Measurements from ENCODE around the gene WNT11.
A peak's percentile ranks its signal among the peaks of the same experiment; 100 is the strongest.

WNT11 gene

DNA sequence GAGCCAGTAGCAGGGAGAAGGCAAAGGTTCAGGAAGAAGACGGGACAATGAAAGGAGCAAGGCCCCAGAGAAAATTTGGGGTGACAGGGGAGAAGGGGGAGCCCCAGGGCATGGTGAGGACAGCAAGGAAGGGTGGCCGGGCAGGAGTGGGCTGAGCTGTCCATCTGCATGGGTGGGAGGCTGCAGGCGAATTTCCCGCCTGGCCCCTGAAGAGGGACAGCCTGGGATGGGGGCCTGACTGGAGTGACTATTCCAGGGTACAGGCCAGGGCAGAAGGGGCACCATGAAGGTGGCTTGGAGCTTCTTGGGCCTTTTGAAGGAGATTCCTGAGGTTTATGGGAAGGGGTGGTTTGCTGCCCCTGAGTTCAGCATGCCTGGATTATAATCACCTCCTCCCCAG, 56.2 kb downstream of the WNT11 start:
- Histone ChIP-seq H3K4me1 (ENCODE audit: control insufficient read depth in 5 of 5, insufficient read depth in 5 of 5, low read length in 5 of 5) (peaks cover 9 to 36% (median 31%) of the 10 kb centered on the region in 5 donors), H3K9me3 (ENCODE audit: control insufficient read depth in 5 of 5, low read length in 5 of 5) (no peaks in the 10 kb centered on the region), H3K27ac (ENCODE audit: low read depth, low read length) (no peak overlapping the region), H3K36me3 (ENCODE audit: control insufficient read depth in 5 of 5, insufficient read depth in 5 of 5, low read length in 5 of 5) (no peaks in the 10 kb centered on the region), H3K4me3 (ENCODE audit: low read depth in 1 of 5, low read length in 5 of 5) (no peak overlapping the region), H3K9ac (ENCODE audit: low read length in 5 of 5) (no peak overlapping the region), H3K27me3 (ENCODE audit: control insufficient read depth in 5 of 5, insufficient read depth in 4 of 5, low read length in 5 of 5) (no peaks in the 10 kb centered on the region)

DNA sequence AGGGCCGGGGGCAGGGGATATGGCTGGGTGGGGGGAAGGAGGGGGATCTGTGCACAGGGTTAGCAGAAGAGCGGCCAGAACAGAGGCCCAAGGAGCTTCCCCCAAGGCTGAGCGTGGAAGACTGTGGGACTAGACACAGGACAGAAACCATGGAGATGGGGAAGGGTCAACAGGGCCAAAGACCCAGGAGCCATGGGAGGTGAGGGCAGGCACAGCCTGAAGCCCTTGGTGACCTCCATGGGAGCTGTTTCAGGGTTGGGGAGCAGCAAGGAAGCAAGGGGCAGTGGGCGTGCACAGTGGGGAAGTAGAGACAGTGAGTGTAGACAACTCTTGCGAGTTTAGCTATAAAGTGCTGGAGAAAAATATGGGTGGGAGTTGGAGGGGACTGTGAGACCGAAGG, 56.6 kb downstream of the WNT11 start:
- peaks cover 9 to 36% (median 31%) of the 10 kb centered on the region in 5 donors for H3K4me1 ChIP-seq (ENCODE audit: control insufficient read depth in 5 of 5, insufficient read depth in 5 of 5, low read length in 5 of 5)
- no peak overlapping the region for H3K27ac ChIP-seq (ENCODE audit: low read depth, low read length)
- no peak overlapping the region for H3K9ac ChIP-seq (ENCODE audit: low read length in 5 of 5)
- no peaks in the 10 kb centered on the region for H3K36me3 ChIP-seq (ENCODE audit: control insufficient read depth in 5 of 5, insufficient read depth in 5 of 5, low read length in 5 of 5)
- no peak overlapping the region for H3K4me3 ChIP-seq (ENCODE audit: low read depth in 1 of 5, low read length in 5 of 5)
- no peaks in the 10 kb centered on the region for H3K9me3 ChIP-seq (ENCODE audit: control insufficient read depth in 5 of 5, low read length in 5 of 5)
- H3K27me3 ChIP-seq (ENCODE audit: control insufficient read depth in 5 of 5, insufficient read depth in 4 of 5, low read length in 5 of 5) = no peaks in the 10 kb centered on the region

DNA sequence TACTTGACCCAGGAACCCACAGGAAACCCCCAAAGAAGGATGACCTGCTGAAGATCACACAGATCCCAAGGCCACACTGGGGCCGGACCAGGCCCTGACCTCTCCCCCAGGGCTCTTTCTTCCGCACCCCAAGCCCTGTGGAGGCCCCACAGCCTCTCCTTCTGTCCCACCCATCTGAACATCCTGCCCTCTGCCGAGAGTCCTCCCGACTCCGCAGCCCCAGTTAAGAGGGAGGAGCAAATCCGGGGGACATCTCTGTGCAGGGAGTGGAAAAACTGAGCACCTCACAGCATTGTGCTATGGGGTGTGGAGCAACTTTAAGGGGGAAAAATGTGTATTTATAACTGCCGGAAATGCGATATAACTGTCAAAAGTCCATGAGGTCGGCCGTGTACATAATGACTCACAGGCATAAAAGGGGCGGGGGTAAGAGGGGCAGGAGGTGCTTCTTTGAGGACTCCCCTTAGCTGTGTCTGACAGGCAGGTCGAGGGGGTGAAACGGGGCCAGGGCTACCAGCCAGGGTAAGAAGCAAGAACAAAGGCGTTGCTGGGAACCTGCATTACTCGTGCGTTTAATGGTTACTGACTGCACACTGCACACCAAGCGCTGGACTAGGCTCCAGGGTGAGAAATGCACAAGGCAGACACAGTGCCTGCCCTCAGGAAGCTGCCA, 57.2 kb downstream of the WNT11 start:
- no peaks in the 10 kb centered on the region for H3K27me3 ChIP-seq (ENCODE audit: control insufficient read depth in 5 of 5, insufficient read depth in 4 of 5, low read length in 5 of 5)
- no peak overlapping the region for H3K27ac ChIP-seq (ENCODE audit: low read depth, low read length)
- no peaks in the 10 kb centered on the region for H3K9me3 ChIP-seq (ENCODE audit: control insufficient read depth in 5 of 5, low read length in 5 of 5)
- H3K9ac ChIP-seq (ENCODE audit: low read length in 5 of 5) = no peak overlapping the region
- no peak overlapping the region for H3K4me3 ChIP-seq (ENCODE audit: low read depth in 1 of 5, low read length in 5 of 5)
- H3K4me1 ChIP-seq (ENCODE audit: control insufficient read depth in 5 of 5, insufficient read depth in 5 of 5, low read length in 5 of 5) = peaks cover 9 to 31% (median 26%) of the 10 kb centered on the region in 5 donors
- H3K36me3 ChIP-seq (ENCODE audit: control insufficient read depth in 5 of 5, insufficient read depth in 5 of 5, low read length in 5 of 5) = peaks cover 0 to 2% (median 0%) of the 10 kb centered on the region in 5 donors

DNA sequence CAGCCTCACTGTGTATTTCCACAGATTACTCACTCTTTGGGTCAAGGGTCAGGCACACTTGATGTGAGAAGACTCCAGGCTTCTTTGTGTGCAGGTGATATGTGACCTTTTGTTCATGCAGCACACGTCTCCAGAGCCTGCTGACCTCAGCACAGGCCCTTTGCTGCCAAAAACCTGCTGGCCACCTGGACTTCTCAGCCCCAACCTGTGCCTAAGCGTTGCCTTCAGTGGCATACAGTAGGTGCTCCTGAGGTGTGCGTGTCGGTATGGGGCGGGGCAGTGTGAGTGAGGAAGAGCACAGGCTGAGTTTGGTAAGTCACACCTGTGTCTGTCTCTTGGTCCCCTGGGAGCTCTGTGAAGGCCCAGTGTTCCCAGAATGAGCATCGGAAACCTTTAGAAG, 58.1 kb downstream of the WNT11 start:
- Histone ChIP-seq H3K9me3 (ENCODE audit: control insufficient read depth in 5 of 5, low read length in 5 of 5) (no peaks in the 10 kb centered on the region), H3K36me3 (ENCODE audit: control insufficient read depth in 5 of 5, insufficient read depth in 5 of 5, low read length in 5 of 5) (peaks cover 0 to 6% (median 3%) of the 10 kb centered on the region in 5 donors), H3K27ac (ENCODE audit: low read depth, low read length) (no peak overlapping the region), H3K9ac (ENCODE audit: low read length in 5 of 5) (no peak overlapping the region), H3K4me3 (ENCODE audit: low read depth in 1 of 5, low read length in 5 of 5) (no peak overlapping the region), H3K4me1 (ENCODE audit: control insufficient read depth in 5 of 5, insufficient read depth in 5 of 5, low read length in 5 of 5) (peaks cover 8 to 25% (median 18%) of the 10 kb centered on the region in 5 donors), H3K27me3 (ENCODE audit: control insufficient read depth in 5 of 5, insufficient read depth in 4 of 5, low read length in 5 of 5) (no peaks in the 10 kb centered on the region)

DNA sequence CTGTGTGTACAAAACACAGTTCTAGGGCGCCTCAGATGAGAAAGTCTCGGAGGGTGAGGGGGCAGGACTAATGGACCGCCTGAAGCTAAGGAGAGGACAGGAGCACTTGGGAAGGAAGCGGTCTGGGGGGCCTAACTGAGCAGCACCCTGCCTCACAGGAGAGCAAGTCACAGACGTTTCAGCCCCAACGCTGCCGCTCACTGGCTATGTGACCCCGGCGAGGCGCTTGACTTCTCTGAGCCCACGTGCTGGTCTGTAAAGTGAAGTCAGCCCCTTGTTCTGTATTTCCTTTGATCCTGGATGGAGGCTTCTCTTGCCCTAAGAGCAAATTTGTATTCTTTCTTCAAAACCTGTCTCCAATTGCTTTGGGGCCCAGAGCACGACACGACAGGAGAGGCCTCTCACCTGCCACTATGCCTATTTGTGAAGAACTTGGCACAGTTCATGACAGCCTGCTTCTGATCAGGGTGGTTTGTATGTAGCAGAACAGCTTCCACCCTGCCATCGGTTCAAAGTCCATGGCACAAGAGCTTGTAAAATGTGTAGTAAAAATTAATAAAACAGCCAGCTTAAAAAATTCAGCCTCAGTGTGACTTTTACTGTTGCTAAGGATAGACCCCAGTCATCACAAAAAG, 59.1 kb downstream of the WNT11 start:
- Histone ChIP-seq H3K9me3 (ENCODE audit: control insufficient read depth in 5 of 5, low read length in 5 of 5) (no peaks in the 10 kb centered on the region), H3K27me3 (ENCODE audit: control insufficient read depth in 5 of 5, insufficient read depth in 4 of 5, low read length in 5 of 5) (no peaks in the 10 kb centered on the region), H3K36me3 (ENCODE audit: control insufficient read depth in 5 of 5, insufficient read depth in 5 of 5, low read length in 5 of 5) (peaks cover 3 to 16% (median 11%) of the 10 kb centered on the region in 5 donors), H3K4me3 (ENCODE audit: low read depth in 1 of 5, low read length in 5 of 5) (no peak overlapping the region), H3K9ac (ENCODE audit: low read length in 5 of 5) (no peak overlapping the region), H3K4me1 (ENCODE audit: control insufficient read depth in 5 of 5, insufficient read depth in 5 of 5, low read length in 5 of 5) (peaks cover 4 to 15% (median 7%) of the 10 kb centered on the region in 5 donors), H3K27ac (ENCODE audit: low read depth, low read length) (no peak overlapping the region)

DNA sequence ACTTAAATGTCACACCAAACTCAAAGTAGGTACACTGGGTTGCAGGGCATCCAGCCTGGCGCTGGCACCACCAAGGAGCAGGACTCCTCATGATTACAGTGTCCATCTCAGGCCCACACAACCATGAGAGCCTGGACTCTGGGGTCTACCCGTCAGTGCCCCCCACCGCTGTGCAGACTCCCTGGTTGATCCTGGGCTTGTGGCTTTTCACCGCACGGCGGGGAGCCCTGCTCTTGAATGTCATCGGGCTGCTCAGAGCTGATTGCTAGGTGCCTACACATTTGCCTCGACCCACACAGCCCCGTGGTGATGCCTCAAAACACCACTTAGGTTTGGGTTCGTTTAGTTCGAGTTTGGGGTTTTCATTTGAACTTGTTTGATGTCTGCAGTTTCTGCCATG, 63.0 kb downstream of the WNT11 start:
- Histone ChIP-seq H3K27me3 (ENCODE audit: control insufficient read depth in 5 of 5, insufficient read depth in 4 of 5, low read length in 5 of 5) (no peaks in the 10 kb centered on the region), H3K27ac (ENCODE audit: low read depth, low read length) (no peak overlapping the region), H3K9ac (ENCODE audit: low read length in 5 of 5) (no peak overlapping the region), H3K9me3 (ENCODE audit: control insufficient read depth in 5 of 5, low read length in 5 of 5) (no peaks in the 10 kb centered on the region), H3K4me3 (ENCODE audit: low read depth in 1 of 5, low read length in 5 of 5) (no peak overlapping the region), H3K4me1 (ENCODE audit: control insufficient read depth in 5 of 5, insufficient read depth in 5 of 5, low read length in 5 of 5) (peaks cover 4 to 25% (median 18%) of the 10 kb centered on the region in 5 donors), H3K36me3 (ENCODE audit: control insufficient read depth in 5 of 5, insufficient read depth in 5 of 5, low read length in 5 of 5) (peaks cover 7 to 33% (median 28%) of the 10 kb centered on the region in 5 donors)

DNA sequence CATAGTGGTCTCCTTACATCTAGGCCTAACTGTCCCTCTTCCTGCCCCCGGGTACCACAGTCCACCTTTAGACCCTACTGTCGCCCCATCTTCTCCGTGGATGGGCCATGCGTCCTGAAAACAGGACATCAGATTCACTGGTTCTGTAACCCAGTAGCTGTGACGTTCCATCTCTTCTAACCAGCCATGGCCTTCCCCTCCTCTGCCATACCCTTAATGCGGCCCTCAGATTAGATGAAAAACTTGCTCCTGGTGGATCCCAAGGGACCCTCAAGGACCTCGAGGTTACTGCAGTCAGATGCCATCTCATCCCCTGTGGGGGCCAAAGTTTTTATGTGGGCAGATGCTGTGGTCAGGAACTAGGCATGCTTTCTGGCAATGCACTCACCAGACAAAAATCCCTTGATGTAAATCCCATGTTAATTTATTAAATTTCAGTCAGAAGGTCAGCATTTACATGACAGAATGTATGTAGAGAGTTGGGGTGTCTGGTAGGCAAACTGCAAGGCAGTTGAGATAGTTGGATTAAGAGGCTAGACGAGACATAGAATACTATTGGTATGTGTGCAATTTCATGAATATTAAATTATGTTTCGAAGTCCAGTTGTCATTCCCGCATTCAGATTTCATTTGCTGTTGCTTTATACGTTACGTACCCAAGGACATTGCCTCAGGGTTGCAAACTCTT, 64.3 kb downstream of the WNT11 start:
- no peak overlapping the region for H3K9ac ChIP-seq (ENCODE audit: low read length in 5 of 5)

DNA sequence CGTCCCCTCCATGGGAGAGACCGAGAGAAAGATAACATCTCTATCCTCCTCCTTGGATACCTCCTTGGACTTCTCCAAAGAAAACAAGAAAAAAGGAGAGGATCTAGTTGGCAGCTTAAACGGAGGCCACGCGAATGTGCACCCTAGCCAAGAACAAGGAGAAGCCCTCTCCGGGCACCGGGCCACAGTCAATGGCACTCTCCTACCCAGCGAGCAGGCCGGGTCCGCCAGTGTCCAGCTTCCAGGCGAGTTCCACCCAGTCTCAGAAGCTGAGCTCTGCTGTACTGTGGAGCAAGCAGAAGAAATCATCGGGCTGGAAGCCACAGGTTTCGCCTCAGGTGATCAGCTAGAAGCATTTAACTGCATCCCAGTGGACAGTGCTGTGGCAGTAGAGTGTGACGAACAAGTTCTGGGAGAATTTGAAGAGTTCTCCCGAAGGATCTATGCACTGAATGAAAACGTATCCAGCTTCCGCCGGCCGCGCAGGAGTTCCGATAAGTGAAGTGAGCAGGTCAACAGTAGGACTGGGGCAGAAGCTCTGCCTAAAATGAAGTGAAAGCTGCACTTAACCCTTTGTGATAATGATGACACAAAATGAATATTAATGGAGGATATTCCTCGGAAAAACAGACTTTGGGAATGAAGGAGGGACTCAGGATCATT, 65.3 kb downstream of the WNT11 start:
- H3K9ac ChIP-seq (ENCODE audit: low read length in 5 of 5) = no peak overlapping the region
- H3K9me3 ChIP-seq (ENCODE audit: control insufficient read depth in 5 of 5, low read length in 5 of 5) = no peaks in the 10 kb centered on the region
- peak overlapping the region; percentile 54 for H3K27ac ChIP-seq (ENCODE audit: low read depth, low read length)
- no peaks in the 10 kb centered on the region for H3K27me3 ChIP-seq (ENCODE audit: control insufficient read depth in 5 of 5, insufficient read depth in 4 of 5, low read length in 5 of 5)
- peaks cover 7 to 35% (median 28%) of the 10 kb centered on the region in 5 donors for H3K36me3 ChIP-seq (ENCODE audit: control insufficient read depth in 5 of 5, insufficient read depth in 5 of 5, low read length in 5 of 5)
- no peak overlapping the region for H3K4me3 ChIP-seq (ENCODE audit: low read depth in 1 of 5, low read length in 5 of 5)
- H3K4me1 ChIP-seq (ENCODE audit: control insufficient read depth in 5 of 5, insufficient read depth in 5 of 5, low read length in 5 of 5) = peaks cover 4 to 25% (median 16%) of the 10 kb centered on the region in 5 donors

More for the DNA sequence above, 64.3 kb downstream of the WNT11 start:
- Histone ChIP-seq H3K27ac (ENCODE audit: low read depth, low read length) (peak overlapping the region; percentile 20), H3K4me3 (ENCODE audit: low read depth in 1 of 5, low read length in 5 of 5) (no peak overlapping the region), H3K27me3 (ENCODE audit: control insufficient read depth in 5 of 5, insufficient read depth in 4 of 5, low read length in 5 of 5) (no peaks in the 10 kb centered on the region), H3K9me3 (ENCODE audit: control insufficient read depth in 5 of 5, low read length in 5 of 5) (no peaks in the 10 kb centered on the region), H3K36me3 (ENCODE audit: control insufficient read depth in 5 of 5, insufficient read depth in 5 of 5, low read length in 5 of 5) (peaks cover 7 to 34% (median 28%) of the 10 kb centered on the region in 5 donors), H3K4me1 (ENCODE audit: control insufficient read depth in 5 of 5, insufficient read depth in 5 of 5, low read length in 5 of 5) (peaks cover 4 to 25% (median 17%) of the 10 kb centered on the region in 5 donors)

DNA sequence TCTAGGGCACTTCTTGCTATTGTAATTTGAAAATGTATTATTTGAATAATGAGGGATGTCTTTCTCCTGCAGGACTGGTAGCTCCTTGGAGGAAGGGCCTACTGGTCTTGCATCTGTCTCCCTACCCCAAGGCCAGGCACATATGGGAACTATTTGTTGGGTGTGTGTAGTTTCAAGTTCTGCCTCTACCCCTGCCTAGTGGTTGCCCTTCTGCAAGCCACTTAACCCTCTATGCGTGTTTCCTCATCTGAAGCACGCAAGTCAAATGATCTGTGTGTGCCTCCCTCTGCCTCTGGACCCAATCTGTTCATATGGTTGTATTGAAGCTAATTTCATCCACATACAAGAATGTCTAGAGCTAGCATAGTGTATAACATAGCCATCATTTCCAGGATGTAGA, 67.0 kb downstream of the WNT11 start:
- Histone ChIP-seq H3K4me3 (ENCODE audit: low read depth in 1 of 5, low read length in 5 of 5) (no peak overlapping the region), H3K9me3 (ENCODE audit: control insufficient read depth in 5 of 5, low read length in 5 of 5) (no peaks in the 10 kb centered on the region), H3K36me3 (ENCODE audit: control insufficient read depth in 5 of 5, insufficient read depth in 5 of 5, low read length in 5 of 5) (peaks cover 7 to 37% (median 28%) of the 10 kb centered on the region in 5 donors), H3K27ac (ENCODE audit: low read depth, low read length) (no peak overlapping the region), H3K27me3 (ENCODE audit: control insufficient read depth in 5 of 5, insufficient read depth in 4 of 5, low read length in 5 of 5) (no peaks in the 10 kb centered on the region), H3K9ac (ENCODE audit: low read length in 5 of 5) (no peak overlapping the region), H3K4me1 (ENCODE audit: control insufficient read depth in 5 of 5, insufficient read depth in 5 of 5, low read length in 5 of 5) (peaks cover 7 to 42% (median 30%) of the 10 kb centered on the region in 5 donors)

Data from subcutaneous abdominal adipose tissue (tissue), 5 donors.